ENCODE data around the gene IDH3A.

IDH3A gene

GRCh38 chr15:78204351-78205309 is 55.5 kb downstream of the IDH3A start:
- no peak for DNase-seq

- no peak for DNase-seq
These were observed 56.2 kb downstream of the IDH3A start for GRCh38 chr15:78205337-78205736.

GRCh38 chr15:78205856-78206255 is 56.7 kb downstream of the IDH3A start:
- DNase-seq = no peak

GRCh38 chr15:78206326-78207109 is 57.4 kb downstream of the IDH3A start:
- DNase-seq = no peak

- DNase-seq = no peak
These were observed 57.9 kb downstream of the IDH3A start for GRCh38 chr15:78207110-78207458.

GRCh38 chr15:78207641-78208340 is 58.6 kb downstream of the IDH3A start:
- no peak for DNase-seq

GRCh38 chr15:78208341-78208844 is 59.2 kb downstream of the IDH3A start:
- no peak for DNase-seq

- no peak for DNase-seq
These were observed 59.9 kb downstream of the IDH3A start for GRCh38 chr15:78208887-78209645.

- no peak for DNase-seq
These were observed 60.6 kb downstream of the IDH3A start for GRCh38 chr15:78209646-78210348.

- DNase-seq = no peak
These were observed 61.2 kb downstream of the IDH3A start for GRCh38 chr15:78210349-78210717.

- no peak for DNase-seq
These were observed 62.2 kb downstream of the IDH3A start for GRCh38 chr15:78211189-78211921.

GRCh38 chr15:78212008-78212407 is 62.8 kb downstream of the IDH3A start:
- peak; percentile 9 for DNase-seq

GRCh38 chr15:78212546-78213424 is 63.6 kb downstream of the IDH3A start:
- peak; percentile 82 for DNase-seq

GRCh38 chr15:78213425-78213750 is 64.2 kb downstream of the IDH3A start:
- no peak for DNase-seq

GRCh38 chr15:78213956-78214355 is 64.8 kb downstream of the IDH3A start:
- DNase-seq = no peak

GRCh38 chr15:78216276-78217104 is 67.3 kb downstream of the IDH3A start:
- peak; percentile 10 for DNase-seq

- DNase-seq = no peak
These were observed 71.6 kb downstream of the IDH3A start for GRCh38 chr15:78220713-78221112.
